HCT116 (cell line): Measurements from ENCODE around the gene SDHAF4. TPM values are rescaled to one million over a fixed set of nuclear protein-coding genes. Genes with fewer than 3 reads are reported as not detected.
"Not testable (repeated sequence)": the region's sequence is repeated elsewhere in the genome, so short reads cannot be mapped to it uniquely, and the experiment has no call there.

Source experiments
- ATAC-seq: fragments of 200-7000 bp; cut with Tn5 transposase; 2 replicates; pipeline ENCODE4 v1.9.1; 2020; ENCODE audit warnings: mild to moderate bottlenecking, moderate library complexity
- BruUV-seq: library from RNA; stranded (reverse); fragments of 400-500 nt; replicated peaks from 2 replicates; lab custom pipeline; 2021; lab: Mats Ljungman, UMichigan
- CTCF ChIA-PET: fragments of 300-600 bp; sonication (Branson Sonifier 250); formaldehyde crosslinking; loops from one replicate; lab custom pipeline; 2021; ENCODE audit warnings: antibody characterized with exemption; lab: Charles Lee
- POLR2A ChIA-PET: fragments of 300-600, 350-600 bp; sonication (Branson Sonifier 250); formaldehyde crosslinking; loops from one replicate; lab custom pipeline; 2021; ENCODE audit warnings: antibody characterized with exemption; lab: Charles Lee
- RAD21 ChIA-PET, 2 experiments: fragments of 300-600 bp; sonication (Branson Sonifier 250); formaldehyde crosslinking; loops; one replicate each; lab custom pipeline; 2023; ENCODE audit warnings: low total read pairs in 2 of 2; ENCODE audit not compliant: uncharacterized antibody in 2 of 2, unreplicated experiment in 2 of 2, low non-redundant PET in 1 of 2; lab: Charles Lee
- DNase-seq: peaks from one replicate; pipeline ENCODE4 v3.0.0-alpha.2; 2010; ENCODE audit warnings: low read depth, low spot score
- H2AFZ ChIP-seq: fragments of 200-600 bp; shearing (Covaris generic), sonication (generic); 2 replicates; pipeline ENCODE4 v1.6.1; 2017; ENCODE audit warnings: low read depth, mixed run types, mixed read lengths, antibody characterized with exemption, low read length; ENCODE audit not compliant: poor library complexity, severe bottlenecking
- H3K27ac ChIP-seq: 2 replicates; pipeline ENCODE4 v1.5.1; 2012; ENCODE audit warnings: low read depth, low read length
- H3K27me3 ChIP-seq: fragments of 200-600 bp; sonication (generic); 2 replicates; pipeline ENCODE4 v1.6.1; 2016; ENCODE audit warnings: mixed run types, low read length, mixed read lengths; ENCODE audit not compliant: insufficient read depth
- H3K36me3 ChIP-seq, 2 experiments: fragments of 200-500 bp in 1 of 2; fragments of 200-600 bp in 1 of 2; sonication (Bioruptor generic) in 1 of 2; sonication (generic) in 1 of 2; 2 replicates each; pipeline versions ENCODE4 v1.5.1 to v1.6.1; 2014 to 2016; ENCODE audit warnings: low read length in 2 of 2, inconsistent platforms in 1 of 2, mixed read lengths in 1 of 2, mixed run types in 1 of 2; ENCODE audit not compliant: insufficient read depth in 2 of 2, control insufficient read depth in 1 of 2
- H3K4me1 ChIP-seq, 2 experiments: fragments of 200-600 bp in 1 of 2; sonication (generic) in 1 of 2; 2 replicates each; pipeline versions ENCODE4 v1.5.1 to v1.6.1; 2012 to 2017; ENCODE audit warnings: low read length in 2 of 2, inconsistent platforms in 1 of 2, mild to moderate bottlenecking in 1 of 2, mixed read lengths in 1 of 2, mixed run types in 1 of 2, moderate library complexity in 1 of 2; ENCODE audit not compliant: insufficient read depth in 2 of 2, control insufficient read depth in 1 of 2
- H3K4me2 ChIP-seq: fragments of 200-600 bp; sonication (generic); 2 replicates; pipeline ENCODE4 v1.6.1; 2017; ENCODE audit warnings: mixed run types, low read length, mixed read lengths
- H3K4me3 ChIP-seq, 2 experiments: fragments of 200-600 bp in 1 of 2; sonication (generic) in 1 of 2; replicated peaks in 1 of 2; 2 replicates each; pipeline ENCODE4 v1.5.1; 2011 to 2016; ENCODE audit warnings: low read length in 2 of 2, control low read depth in 1 of 2, low read depth in 1 of 2, mild to moderate bottlenecking in 1 of 2, mixed read lengths in 1 of 2, mixed run types in 1 of 2
- H3K79me2 ChIP-seq: fragments of 200-600 bp; sonication (generic); 2 replicates; pipeline ENCODE4 v1.6.1; 2017; ENCODE audit warnings: mild to moderate bottlenecking, mixed run types, low read length, moderate library complexity, mixed read lengths; ENCODE audit not compliant: insufficient read depth
- H3K9ac ChIP-seq: fragments of 200-600 bp; sonication (generic); 2 replicates; pipeline ENCODE4 v1.6.1; 2016; ENCODE audit warnings: low read length, mixed read lengths
- H3K9me2 ChIP-seq: fragments of 200-600 bp; sonication (generic), shearing (Covaris generic); 2 replicates; pipeline ENCODE4 v1.6.1; 2017; ENCODE audit warnings: mixed run types, mild to moderate bottlenecking, moderate library complexity; ENCODE audit not compliant: insufficient read depth
- H3K9me3 ChIP-seq, 2 experiments: fragments of 200-500 bp in 1 of 2; fragments of 200-600 bp in 1 of 2; sonication (Bioruptor generic) in 1 of 2; sonication (generic) in 1 of 2; 2 replicates each; pipeline ENCODE4 v1.6.1; 2014 to 2017; ENCODE audit warnings: low read length in 2 of 2, mixed read lengths in 2 of 2, inconsistent platforms in 1 of 2, low read depth in 1 of 2, mild to moderate bottlenecking in 1 of 2, mixed run types in 1 of 2, moderate library complexity in 1 of 2; ENCODE audit not compliant: control insufficient read depth in 1 of 2, insufficient read depth in 1 of 2
- H4K20me1 ChIP-seq: fragments of 200-600 bp; sonication (generic), shearing (Covaris generic); 2 replicates; pipeline ENCODE4 v1.6.1; 2017; ENCODE audit warnings: mixed run types, mild to moderate bottlenecking, moderate library complexity; ENCODE audit not compliant: insufficient read depth
- ATF3 ChIP-seq: IDR thresholded peaks from 2 replicates; pipeline ENCODE4 v1.6.1; 2012
- CBX3 ChIP-seq: IDR thresholded peaks from 2 replicates; pipeline ENCODE4 v1.6.1; 2012; ENCODE audit warnings: low read depth
- EZH2 ChIP-seq: fragments of 200-600 bp; sonication (generic); IDR thresholded peaks from 2 replicates; pipeline ENCODE4 v1.6.1; 2017; ENCODE audit warnings: antibody characterized with exemption, mixed run types
- POLR2AphosphoS5 ChIP-seq: IDR thresholded peaks from 2 replicates; pipeline ENCODE4 v1.6.1; 2011; ENCODE audit warnings: mild to moderate bottlenecking, low read depth, low read length, moderate library complexity
- REST ChIP-seq: IDR thresholded peaks from 2 replicates; pipeline ENCODE4 v1.6.1; 2012; ENCODE audit warnings: low read depth
- SRF ChIP-seq: IDR thresholded peaks from 2 replicates; pipeline ENCODE4 v1.6.1; 2012; ENCODE audit warnings: low read depth
- ZNF274 ChIP-seq: fragments of 200-500 bp; sonication (Bioruptor generic); IDR thresholded peaks from 2 replicates; pipeline ENCODE4 v1.6.1; 2014; ENCODE audit warnings: mild to moderate bottlenecking, low read depth, low read length, inconsistent platforms
- intact Hi-C: fragments of 100-400 bp; cut with micrococcal nuclease; formaldehyde crosslinking; loops from 2 replicates; pipeline ENCODE4 v1.10.0; 2022
- total RNA-seq: library from RNA; stranded (reverse); gene quantifications from one replicate; pipeline ENCODE4 v1.2.1, GENCODE V29; 2021; ENCODE audit not compliant: unreplicated experiment

Gene SDHAF4
- total RNA-seq, 1 experiment from 2014 or later: 8.9 TPM

GRCh38 chr6:70562401-70562800, 4.3 kb upstream of the SDHAF4 start:
- H3K27ac ChIP-seq, H3K9ac ChIP-seq, H3K9me3 ChIP-seq, H3K27me3 ChIP-seq, H3K9me2 ChIP-seq, POLR2A ChIA-PET, H3K36me3 ChIP-seq, ATAC-seq, intact Hi-C loops, H2AFZ ChIP-seq, CTCF ChIA-PET, H4K20me1 ChIP-seq, H3K4me3 ChIP-seq, DNase-seq, BruUV-seq, H3K4me2 ChIP-seq, H3K79me2 ChIP-seq, RAD21 ChIA-PET: not testable (repeated sequence)
- peaks cover 0 to 13% of the 10 kb centered on the region in 2 experiments; a peak in 2 of 4 replicates for H3K4me1 ChIP-seq

GRCh38 chr6:70563530-70563929, 3.2 kb upstream of the SDHAF4 start:
- no peak for DNase-seq
- Histone ChIP-seq H3K4me3 (no peak overlapping the region), H3K27ac (no peak overlapping the region), H3K9me3 (no peaks in the 10 kb centered on the region), H2AFZ (no peak overlapping the region), H3K27me3 (no peaks in the 10 kb centered on the region), H3K4me1 (peaks cover 0 to 13% of the 10 kb centered on the region in 2 experiments; a peak in 2 of 4 replicates), H4K20me1 (no peaks in the 10 kb centered on the region), H3K79me2 (peaks cover 9% of the 10 kb centered on the region), H3K9me2 (no peaks in the 10 kb centered on the region), H3K4me2 (no peak overlapping the region), H3K9ac (no peak overlapping the region), H3K36me3 (0 out of 4 replicates have a peak, but pooled peaks cover 0 to 5% of the 10 kb centered on the region in 2 experiments)
- no peak for ATAC-seq
- RAD21 ChIA-PET: no interaction called here
- CTCF ChIA-PET: no interaction called here
- TF ChIP-seq SRF: no peak
- intact Hi-C loops: no loop called here
- BruUV-seq: no TSS peak
- POLR2A ChIA-PET: no interaction called here

GRCh38 chr6:70574643-70575042, 7.9 kb downstream of the SDHAF4 start:
- POLR2A ChIA-PET: no interaction called here
- CTCF ChIA-PET: no interaction called here
- ATAC-seq: no peak
- no peaks in the 10 kb centered on the region for H3K36me3 ChIP-seq
- no peaks in the 10 kb centered on the region for H3K9me3 ChIP-seq
- RAD21 ChIA-PET: no interaction called here
- no peak overlapping the region for H3K9ac ChIP-seq
- H3K4me2 ChIP-seq: no peak overlapping the region
- TF ChIP-seq POLR2AphosphoS5 (no peak), SRF (no peak), EZH2 (no peak), CBX3 (no peak), ZNF274 (no peak), REST (no peak), ATF3 (no peak)
- TF ChIP-seq, all 23 proteins: peak for 0
- Histone ChIP-seq H3K9me2 (no peaks in the 10 kb centered on the region), H3K4me1 (peaks cover 5 to 7% of the 10 kb centered on the region in 2 experiments; a peak in 2 of 4 replicates), H4K20me1 (no peaks in the 10 kb centered on the region), H3K4me3 (no peak overlapping the region), H2AFZ (no peak overlapping the region), H3K27ac (no peak overlapping the region), H3K79me2 (peaks cover 6% of the 10 kb centered on the region; the same call in 1 of the 2 replicates), H3K27me3 (no peaks in the 10 kb centered on the region)
- intact Hi-C loops: no loop called here
- no TSS peak for BruUV-seq
- DNase-seq: no peak
